Prostate gland (tissue), 2 donors: ENCODE measurements around the gene ECHS1.

ENCODE experiments used
- CTCF ChIP-seq, 4 experiments: fragments of 200-600 bp in 2 of 4; fragments of 450-650 bp in 2 of 4; sonication (generic) in 2 of 4; IDR thresholded peaks; 1 replicate in 3 of 4; 2 replicates in 1 of 4; pipeline ENCODE4 v1.5.1; 2016 to 2019; ENCODE audit warnings: antibody characterized with exemption in 4 of 4, mild to moderate bottlenecking in 2 of 4, moderate library complexity in 2 of 4
- POLR2A ChIP-seq: fragments of 450-650 bp; IDR thresholded peaks from one replicate; pipeline ENCODE4 v1.6.1; 2016; ENCODE audit warnings: antibody characterized with exemption, mild to moderate bottlenecking
- POLR2AphosphoS5 ChIP-seq: sonication (generic); formaldehyde crosslinking; IDR thresholded peaks from one replicate; pipeline ENCODE4 v1.6.1; 2017; ENCODE audit warnings: antibody characterized with exemption

- TF ChIP-seq CTCF (IDR thresholded peaks at IDR 0.05) (no peak), POLR2A (no peak), POLR2AphosphoS5 (no peak)
Observed at GRCh38 chr10:133388973-133389818, 16.0 kb upstream of the ECHS1 start.
